ENCODE measurements around the gene ISG20.

ISG20 gene

GRCh38 chr15:88684345-88684744 is 45.5 kb downstream of the ISG20 start:
- TF ChIP-seq, protein P1, sequence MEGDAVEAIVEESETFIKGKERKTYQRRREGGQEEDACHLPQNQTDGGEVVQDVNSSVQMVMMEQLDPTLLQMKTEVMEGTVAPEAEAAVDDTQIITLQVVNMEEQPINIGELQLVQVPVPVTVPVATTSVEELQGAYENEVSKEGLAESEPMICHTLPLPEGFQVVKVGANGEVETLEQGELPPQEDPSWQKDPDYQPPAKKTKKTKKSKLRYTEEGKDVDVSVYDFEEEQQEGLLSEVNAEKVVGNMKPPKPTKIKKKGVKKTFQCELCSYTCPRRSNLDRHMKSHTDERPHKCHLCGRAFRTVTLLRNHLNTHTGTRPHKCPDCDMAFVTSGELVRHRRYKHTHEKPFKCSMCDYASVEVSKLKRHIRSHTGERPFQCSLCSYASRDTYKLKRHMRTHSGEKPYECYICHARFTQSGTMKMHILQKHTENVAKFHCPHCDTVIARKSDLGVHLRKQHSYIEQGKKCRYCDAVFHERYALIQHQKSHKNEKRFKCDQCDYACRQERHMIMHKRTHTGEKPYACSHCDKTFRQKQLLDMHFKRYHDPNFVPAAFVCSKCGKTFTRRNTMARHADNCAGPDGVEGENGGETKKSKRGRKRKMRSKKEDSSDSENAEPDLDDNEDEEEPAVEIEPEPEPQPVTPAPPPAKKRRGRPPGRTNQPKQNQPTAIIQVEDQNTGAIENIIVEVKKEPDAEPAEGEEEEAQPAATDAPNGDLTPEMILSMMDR (IDR thresholded peaks at IDR 0.05; ENCODE audit: low read depth, low read length, missing control alignments): no peak
- no peak for DNase-seq (ENCODE audit: low read depth)
- in situ Hi-C loops (cut with HindIII; ENCODE audit: low sequenced_read_pairs): no loop called here

GRCh38 chr15:88686166-88686565 is 47.4 kb downstream of the ISG20 start:
- TF ChIP-seq, protein P1 (IDR thresholded peaks at IDR 0.05; ENCODE audit: low read depth, low read length, missing control alignments): no peak
- H3K4me3 ChIP-seq (ENCODE audit: low read depth, low read length): no peak overlapping the region
- in situ Hi-C loops (cut with HindIII; ENCODE audit: low sequenced_read_pairs): no loop called here
- DNase-seq (ENCODE audit: low read depth): no peak

More at GRCh38 chr15:88684345-88684744, 45.5 kb downstream of the ISG20 start:
- no peak overlapping the region for H3K4me3 ChIP-seq (ENCODE audit: low read depth, low read length)

GRCh38 chr15:88688394-88688933 is 49.6 kb downstream of the ISG20 start:
- TF ChIP-seq, protein P1 (IDR thresholded peaks at IDR 0.05; ENCODE audit: low read depth, low read length, missing control alignments): no peak
- no peak overlapping the region for H3K4me3 ChIP-seq (ENCODE audit: low read depth, low read length)
- in situ Hi-C loops (cut with HindIII; ENCODE audit: low sequenced_read_pairs): no loop called here
- no peak for DNase-seq (ENCODE audit: low read depth)

- DNase-seq (ENCODE audit: low read depth): no peak
- H3K4me3 ChIP-seq (ENCODE audit: low read depth, low read length): no peak overlapping the region
- in situ Hi-C loops (cut with HindIII; ENCODE audit: low sequenced_read_pairs): no loop called here
Measured at GRCh38 chr15:88690331-88690730, 51.5 kb downstream of the ISG20 start.

DNA sequence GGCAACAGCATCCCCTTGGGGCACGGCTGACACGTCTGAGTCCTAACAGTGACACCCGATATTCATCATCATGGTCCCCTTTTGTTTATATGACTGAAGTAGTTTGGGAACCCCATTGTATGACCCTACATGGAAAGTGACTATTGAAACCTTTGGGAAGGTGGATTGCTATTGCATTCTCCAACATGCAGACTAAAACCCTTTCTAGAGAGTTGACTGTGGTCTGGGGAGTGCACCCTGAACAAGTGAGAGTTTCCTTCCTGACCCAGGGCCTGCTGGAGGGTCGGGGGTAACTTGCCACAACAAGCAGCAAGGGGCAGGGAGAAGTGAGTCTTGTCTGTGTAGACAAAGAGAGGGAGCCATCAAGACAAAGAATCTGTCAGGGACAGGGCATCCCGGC is 54.4 kb downstream of the ISG20 start:
- H3K4me3 ChIP-seq (ENCODE audit: low read depth, low read length): no peak overlapping the region
- in situ Hi-C loops (cut with HindIII; ENCODE audit: low sequenced_read_pairs): no loop called here
- TF ChIP-seq, protein P1 (IDR thresholded peaks at IDR 0.05; ENCODE audit: low read depth, low read length, missing control alignments): no peak
- no peak for DNase-seq (ENCODE audit: low read depth)

More at GRCh38 chr15:88690331-88690730, 51.5 kb downstream of the ISG20 start:
- TF ChIP-seq, protein P1 (IDR thresholded peaks at IDR 0.05; ENCODE audit: low read depth, low read length, missing control alignments): no peak

DNA sequence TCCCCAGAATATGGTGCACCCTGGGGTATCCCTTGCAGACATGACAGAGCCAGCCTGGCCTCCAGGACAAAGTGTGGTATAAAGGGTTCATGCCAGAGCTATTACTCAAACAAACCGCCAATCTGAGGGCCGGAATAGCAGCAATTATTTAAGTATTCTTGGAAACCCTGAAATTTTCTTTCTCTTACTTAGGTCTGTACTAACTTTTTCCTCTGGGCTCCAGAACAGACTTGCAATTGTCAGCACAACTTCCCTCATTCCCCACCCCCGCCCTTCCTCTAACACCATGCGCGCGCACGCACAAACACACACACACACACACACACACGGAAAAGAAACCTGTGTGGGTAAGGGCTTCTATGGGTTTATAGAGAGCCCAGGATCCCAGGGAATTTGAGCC is 56.3 kb downstream of the ISG20 start:
- in situ Hi-C loops (cut with HindIII; ENCODE audit: low sequenced_read_pairs): loop anchor here (5.0 kb wide), 1 partner anchor 37 kb away; no protein-coding TSS in a partner anchor
- no peak overlapping the region for H3K4me3 ChIP-seq (ENCODE audit: low read depth, low read length)
- TF ChIP-seq, protein P1 (IDR thresholded peaks at IDR 0.05; ENCODE audit: low read depth, low read length, missing control alignments): no peak
- no peak for DNase-seq (ENCODE audit: low read depth)
